Keratinocyte (primary cell): ENCODE measurements around the gene ELANE. TPM values are rescaled to one million over a fixed set of nuclear protein-coding genes. Genes with fewer than 3 reads are reported as not detected.

Source experiments
- DNase-seq: peaks from one replicate; pipeline ENCODE4 v3.0.0-alpha.2; 2011; ENCODE audit warnings: low read depth, missing footprints, low spot score
- FAIRE-seq: peaks from 2 replicates; lab custom pipeline; 2011; peaks lifted over from hg19 to GRCh38; lab: Jason Lieb, UNC
- H2AFZ ChIP-seq: 2 replicates; pipeline ENCODE4 v1.6.0; 2012; ENCODE audit warnings: low read length, control low read depth, inconsistent platforms; ENCODE audit not compliant: control insufficient read depth
- H3K27ac ChIP-seq: 2 replicates; pipeline ENCODE4 v1.5.1; 2011; ENCODE audit warnings: low read length; ENCODE audit not compliant: control insufficient read depth, insufficient read depth
- H3K27me3 ChIP-seq: 3 replicates; pipeline ENCODE4 v1.6.0; 2011; ENCODE audit warnings: low read length; ENCODE audit not compliant: control insufficient read depth, insufficient read depth; ENCODE audit errors: extremely low read depth
- H3K36me3 ChIP-seq, 2 experiments: 2 replicates in 1 of 2; 3 replicates in 1 of 2; pipeline ENCODE4 v1.5.1; 2011; ENCODE audit warnings: low read length in 2 of 2, mild to moderate bottlenecking in 1 of 2; ENCODE audit not compliant: control insufficient read depth in 2 of 2, insufficient read depth in 2 of 2; ENCODE audit errors: extremely low read depth in 1 of 2
- H3K4me1 ChIP-seq: 3 replicates; pipeline ENCODE4 v1.5.1; 2011; ENCODE audit warnings: low read length; ENCODE audit not compliant: control insufficient read depth, insufficient read depth; ENCODE audit errors: extremely low read depth
- H3K4me2 ChIP-seq: 3 replicates; pipeline ENCODE4 v1.6.0; 2011; ENCODE audit warnings: low read depth, low read length; ENCODE audit not compliant: control insufficient read depth, insufficient read depth; ENCODE audit errors: extremely low read depth
- H3K4me3 ChIP-seq, 3 experiments: fragments of 200-600 bp in 1 of 3; sonication (generic) in 1 of 3; 2 replicates in 2 of 3; 3 replicates in 1 of 3; pipeline ENCODE4 v1.5.1; 2011 to 2016; ENCODE audit warnings: low read length in 3 of 3, mild to moderate bottlenecking in 3 of 3, control low read depth in 2 of 3, inconsistent platforms in 1 of 3, low read depth in 1 of 3, mixed read lengths in 1 of 3, mixed run types in 1 of 3, moderate library complexity in 1 of 3; ENCODE audit not compliant: control insufficient read depth in 2 of 3, insufficient read depth in 2 of 3; ENCODE audit errors: extremely low read depth in 1 of 3
- H3K79me2 ChIP-seq: 2 replicates; pipeline ENCODE4 v1.6.0; 2012; ENCODE audit warnings: low read length; ENCODE audit not compliant: control insufficient read depth, insufficient read depth
- H3K9ac ChIP-seq: 3 replicates; pipeline ENCODE4 v1.6.0; 2011; ENCODE audit warnings: low read length; ENCODE audit not compliant: control insufficient read depth, insufficient read depth; ENCODE audit errors: extremely low read depth
- H3K9me1 ChIP-seq: 3 replicates; pipeline ENCODE4 v1.6.0; 2011; ENCODE audit warnings: low read length; ENCODE audit not compliant: control insufficient read depth, insufficient read depth; ENCODE audit errors: extremely low read depth
- H3K9me3 ChIP-seq: 2 replicates; pipeline ENCODE4 v1.5.1; 2012; ENCODE audit warnings: low read depth, low read length; ENCODE audit not compliant: control insufficient read depth
- H4K20me1 ChIP-seq: 3 replicates; pipeline ENCODE4 v1.6.0; 2011; ENCODE audit warnings: low read length; ENCODE audit not compliant: control insufficient read depth, insufficient read depth; ENCODE audit errors: extremely low read depth
- EZH2 ChIP-seq: IDR thresholded peaks from one replicate; pipeline ENCODE4 v1.6.1; 2012; ENCODE audit warnings: inconsistent platforms, mild to moderate bottlenecking, low read length, moderate library complexity
- dilution Hi-C: fragments of 300-500 bp; cut with MboI; formaldehyde crosslinking; loops from one replicate; pipeline ENCODE4 v1.7.0; 2020; ENCODE audit warnings: low sequenced_read_pairs; ENCODE audit not compliant: extremely low pct_ligation_motif_present
- polyA plus RNA-seq, 5 experiments: library from polyadenylated mRNA; depleted of rRNA in 3 of 5; stranded (reverse) in 3 of 5; stranded (forward) in 1 of 5; unstranded in 1 of 5; fragments of >200 nt; gene quantifications; 1 replicate in 1 of 5; 2 replicates in 3 of 5; 3 replicates in 1 of 5; pipeline versions ENCODE4 v1.2.1 to v1.2.3, GENCODE V29; 2011 to 2012; ENCODE audit warnings: missing spikeins in 2 of 5, low read depth in 1 of 5, low replicate concordance in 1 of 5
- TF ChIP-seq, protein P1 (sequence below), 3 experiments: IDR thresholded peaks in 1 of 3; conservative IDR thresholded peaks in 1 of 3; optimal IDR thresholded peaks in 1 of 3; 2 replicates in 2 of 3; 3 replicates in 1 of 3; pipeline versions ENCODE3 to v1.5.1; 2011; ENCODE audit warnings: low read length in 3 of 3, mild to moderate bottlenecking in 3 of 3, moderate library complexity in 2 of 3, control low read depth in 1 of 3, inconsistent platforms in 1 of 3; ENCODE audit not compliant: insufficient read depth in 2 of 3; ENCODE audit errors: extremely low read depth in 1 of 3

The ELANE gene
- polyA plus RNA-seq, 1 donor (not counting 4 experiments of a cell fraction or from before 2014, with no cell fraction given), result not detected

DNA sequence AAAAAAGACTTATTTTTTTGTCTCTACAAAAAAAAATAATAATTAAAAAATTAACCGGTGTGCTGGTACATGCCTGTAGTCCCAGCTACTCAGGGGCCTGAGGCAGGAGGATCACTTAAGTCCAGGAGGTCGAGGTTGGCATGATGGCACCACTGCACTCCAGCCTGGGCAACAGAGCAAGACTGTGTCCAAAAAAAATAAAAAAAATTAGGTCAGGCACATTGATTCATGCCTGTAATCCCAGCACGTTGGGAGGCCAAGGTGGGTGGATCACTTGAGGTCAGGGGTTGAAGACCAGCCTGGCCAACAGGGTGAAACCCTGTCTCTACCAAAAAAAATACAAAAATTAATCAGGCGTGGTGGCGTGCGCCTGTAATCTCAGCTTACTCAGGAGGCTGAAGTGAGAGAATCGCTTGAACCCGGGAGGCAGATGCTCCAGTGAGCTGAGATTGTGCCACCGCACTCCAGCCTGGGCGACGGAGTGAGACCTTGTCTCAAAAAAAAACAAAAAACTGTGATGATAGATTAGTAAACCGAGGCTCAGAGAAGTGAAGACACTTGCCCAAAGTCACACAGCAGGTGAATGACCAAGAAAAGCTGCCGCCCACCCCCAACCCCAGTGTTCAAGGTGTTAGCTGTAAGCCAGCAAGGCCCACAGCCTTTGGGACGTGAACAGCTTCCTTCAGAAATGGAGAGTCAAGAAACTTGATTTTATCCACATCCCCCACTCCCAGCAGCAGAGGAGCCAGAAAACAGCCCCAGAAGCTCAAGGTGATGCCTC is 50.5 kb downstream of the ELANE start:
- TF ChIP-seq EZH2, result no peak
- TF ChIP-seq, protein P1, sequence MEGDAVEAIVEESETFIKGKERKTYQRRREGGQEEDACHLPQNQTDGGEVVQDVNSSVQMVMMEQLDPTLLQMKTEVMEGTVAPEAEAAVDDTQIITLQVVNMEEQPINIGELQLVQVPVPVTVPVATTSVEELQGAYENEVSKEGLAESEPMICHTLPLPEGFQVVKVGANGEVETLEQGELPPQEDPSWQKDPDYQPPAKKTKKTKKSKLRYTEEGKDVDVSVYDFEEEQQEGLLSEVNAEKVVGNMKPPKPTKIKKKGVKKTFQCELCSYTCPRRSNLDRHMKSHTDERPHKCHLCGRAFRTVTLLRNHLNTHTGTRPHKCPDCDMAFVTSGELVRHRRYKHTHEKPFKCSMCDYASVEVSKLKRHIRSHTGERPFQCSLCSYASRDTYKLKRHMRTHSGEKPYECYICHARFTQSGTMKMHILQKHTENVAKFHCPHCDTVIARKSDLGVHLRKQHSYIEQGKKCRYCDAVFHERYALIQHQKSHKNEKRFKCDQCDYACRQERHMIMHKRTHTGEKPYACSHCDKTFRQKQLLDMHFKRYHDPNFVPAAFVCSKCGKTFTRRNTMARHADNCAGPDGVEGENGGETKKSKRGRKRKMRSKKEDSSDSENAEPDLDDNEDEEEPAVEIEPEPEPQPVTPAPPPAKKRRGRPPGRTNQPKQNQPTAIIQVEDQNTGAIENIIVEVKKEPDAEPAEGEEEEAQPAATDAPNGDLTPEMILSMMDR (optimal IDR thresholded peaks at IDR 0.05 in 1 of 3, IDR thresholded peaks at IDR 0.05 in 1 of 3, conservative IDR thresholded peaks at IDR 0.05 in 1 of 3; ENCODE audit: extremely low read depth in 1 of 3, insufficient read depth in 2 of 3, low read length in 3 of 3), result no peak
- no peaks in the 10 kb centered on the region for H3K9me3 ChIP-seq
- H3K36me3 ChIP-seq, result peaks cover 8 to 15% of the 10 kb centered on the region in 2 experiments
- H3K79me2 ChIP-seq, result peaks cover 31% of the 10 kb centered on the region
- FAIRE-seq (no peak), DNase-seq (no peak)
- no peak overlapping the region for H3K27ac ChIP-seq
- H3K27me3 ChIP-seq, result no peaks in the 10 kb centered on the region
- H4K20me1 ChIP-seq, result peaks cover 4% of the 10 kb centered on the region
- no peak overlapping the region for H2AFZ ChIP-seq
- no peak overlapping the region for H3K4me2 ChIP-seq
- H3K4me1 ChIP-seq, result no peaks in the 10 kb centered on the region
- no peak overlapping the region for H3K9ac ChIP-seq
- H3K4me3 ChIP-seq, result no peak overlapping the region
- dilution Hi-C loops, result no loop called here
- no peaks in the 10 kb centered on the region for H3K9me1 ChIP-seq

DNA sequence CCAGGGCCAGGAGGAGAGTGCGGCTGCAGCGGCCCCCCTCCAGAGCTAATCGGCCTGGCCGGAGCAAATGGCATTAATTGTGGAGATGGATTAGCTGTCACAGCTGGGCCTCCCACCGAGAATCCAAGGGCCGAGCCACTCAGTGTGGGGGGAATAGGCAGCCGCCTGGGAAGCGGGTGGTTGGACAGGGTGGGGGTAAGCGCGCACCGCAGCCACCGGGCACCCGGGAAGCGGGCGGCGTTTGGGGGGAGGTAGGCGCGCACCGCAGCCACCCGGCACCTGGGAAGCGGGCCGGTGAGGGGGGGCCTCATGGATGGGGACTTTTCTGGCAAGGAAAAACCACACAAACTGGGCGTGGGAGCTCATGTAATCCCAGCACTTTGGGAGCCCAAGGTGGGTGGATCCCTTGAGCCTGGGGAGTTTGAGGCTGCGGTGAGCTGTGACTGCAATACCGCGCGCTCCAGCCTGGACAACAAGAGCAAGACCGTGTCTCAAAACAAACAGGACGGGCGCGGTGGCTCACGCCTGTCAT is 51.2 kb downstream of the ELANE start:
- Histone ChIP-seq H3K27ac (no peak overlapping the region), H3K4me1 (no peaks in the 10 kb centered on the region), H4K20me1 (peaks cover 4% of the 10 kb centered on the region), H2AFZ (no peak overlapping the region), H3K4me2 (no peak overlapping the region), H3K9me3 (no peaks in the 10 kb centered on the region), H3K79me2 (peaks cover 35% of the 10 kb centered on the region), H3K27me3 (no peaks in the 10 kb centered on the region), H3K36me3 (peaks cover 8 to 15% of the 10 kb centered on the region in 2 experiments), H3K9ac (no peak overlapping the region), H3K9me1 (no peaks in the 10 kb centered on the region), H3K4me3 (no peak overlapping the region)
- no peak for TF ChIP-seq EZH2
- TF ChIP-seq, protein P1 (optimal IDR thresholded peaks at IDR 0.05 in 1 of 3, IDR thresholded peaks at IDR 0.05 in 1 of 3, conservative IDR thresholded peaks at IDR 0.05 in 1 of 3; ENCODE audit: extremely low read depth in 1 of 3, insufficient read depth in 2 of 3, low read length in 3 of 3), result no peak
- FAIRE-seq (no peak), DNase-seq (no peak)
- dilution Hi-C loops, result no loop called here
